ENCODE results near the gene SYNPO.

- TF ChIP-seq CTCF (IDR thresholded peaks at IDR 0.05; ENCODE audit: poor library complexity) (no peak), EZH2 (IDR thresholded peaks at IDR 0.05; ENCODE audit: borderline replicate concordance) (no peak)
Observed at GRCh38 chr5:150603491-150603890, 37.0 kb upstream of the SYNPO start.

Data from hepatocyte (in vitro differentiated cells).